ENCODE results near the gene SLC25A25. TPM values are rescaled to one million over a fixed set of nuclear protein-coding genes. Genes with fewer than 3 reads are reported as not detected.

The SLC25A25 gene
- total RNA-seq, 2 experiments from 2014 or later = 16.9 to 17.7 TPM

DNA sequence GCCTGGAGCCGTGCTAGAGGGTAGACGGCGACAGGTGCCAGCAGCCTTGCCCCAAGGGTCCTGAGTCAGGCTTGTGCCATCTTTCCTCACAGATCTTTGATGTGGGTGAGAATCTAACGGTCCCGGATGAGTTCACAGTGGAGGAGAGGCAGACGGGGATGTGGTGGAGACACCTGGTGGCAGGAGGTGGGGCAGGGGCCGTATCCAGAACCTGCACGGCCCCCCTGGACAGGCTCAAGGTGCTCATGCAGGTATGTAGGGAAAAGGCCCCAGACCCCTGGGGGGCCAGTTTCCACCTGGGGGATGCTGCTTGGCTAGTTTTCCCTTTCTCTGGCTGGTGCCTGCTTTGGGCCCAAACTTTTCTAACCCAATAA is 35.5 kb downstream of the SLC25A25 start:
- ChIA-PET POLR2A (interaction anchor here (1.0 to 1.7 kb wide), 4 partner anchors 10 to 167 kb away, joined by 3 to 9 read pairs (median 3); partner anchors contain the start of genes NAIF1 and SLC25A25), CTCF (interaction anchor here (3.6 kb wide), 1 partner anchor 14 kb away, joined by 17 read pairs; no protein-coding TSS in a partner anchor)
- Histone ChIP-seq H3K27ac (ENCODE audit: low read depth in 1 of 2, low read length in 2 of 2) (peak overlapping the region in 1 of 2 donors; percentile 23), H3K9me3 (ENCODE audit: control insufficient read depth in 1 of 2, insufficient read depth in 1 of 2, low read length in 2 of 2) (no peaks in the 10 kb centered on the region), H3K4me1 (ENCODE audit: insufficient read depth, low read length) (peaks cover 56% of the 10 kb centered on the region), H3K27me3 (ENCODE audit: control insufficient read depth in 1 of 2, insufficient read depth in 2 of 2, low read length in 2 of 2) (no peaks in the 10 kb centered on the region), H3K4me3 (ENCODE audit: low read length) (no peak overlapping the region), H3K36me3 (ENCODE audit: insufficient read depth, low read length) (peaks cover 87% of the 10 kb centered on the region)
- peaks cover 72% of the 10 kb centered on the region for H3K36me3 Mint-ChIP-seq (ENCODE audit: low read depth)
- no peaks in the 10 kb centered on the region for H3K9me3 Mint-ChIP-seq
- intact Hi-C loops (cut with DNase I, micrococcal nuclease) = loop anchor here in 1 of 2 experiments (5.0 to 10.0 kb wide), 2 partner anchors 49 to 151 kb away; no protein-coding TSS in a partner anchor
- no peaks in the 10 kb centered on the region for H3K27me3 Mint-ChIP-seq
- H3K27ac Mint-ChIP-seq = peak overlapping the region; percentile 74
- peaks cover 44% of the 10 kb centered on the region for H3K4me1 Mint-ChIP-seq (ENCODE audit: low read depth)
- DNase-seq = peak in 12 of 14 experiments; percentile 21 to 69 (median 44)
- no peak overlapping the region for H3K4me3 Mint-ChIP-seq
- peak; percentile 56 for TF ChIP-seq CTCF (IDR thresholded peaks at IDR 0.05)
- ATAC-seq (ENCODE audit: poor library complexity) = peak; percentile 78

- TF ChIP-seq CTCF (IDR thresholded peaks at IDR 0.05) = no peak
- intact Hi-C loops (cut with DNase I, micrococcal nuclease) = loop anchor here in 1 of 2 experiments (5.0 to 10.0 kb wide), 2 partner anchors 49 to 152 kb away; no protein-coding TSS in a partner anchor
- ATAC-seq (ENCODE audit: poor library complexity) (no peak), DNase-seq (no peak)
- H3K4me3 Mint-ChIP-seq = no peak overlapping the region
- no peaks in the 10 kb centered on the region for H3K9me3 Mint-ChIP-seq
- H3K36me3 Mint-ChIP-seq (ENCODE audit: low read depth) = peaks cover 71% of the 10 kb centered on the region
- Histone ChIP-seq H3K9me3 (ENCODE audit: control insufficient read depth in 1 of 2, insufficient read depth in 1 of 2, low read length in 2 of 2) (no peaks in the 10 kb centered on the region), H3K36me3 (ENCODE audit: insufficient read depth, low read length) (peaks cover 88% of the 10 kb centered on the region), H3K4me1 (ENCODE audit: insufficient read depth, low read length) (peaks cover 50% of the 10 kb centered on the region), H3K27ac (ENCODE audit: low read depth in 1 of 2, low read length in 2 of 2) (no peak overlapping the region), H3K27me3 (ENCODE audit: control insufficient read depth in 1 of 2, insufficient read depth in 2 of 2, low read length in 2 of 2) (no peaks in the 10 kb centered on the region), H3K4me3 (ENCODE audit: low read length) (no peak overlapping the region)
- ChIA-PET CTCF (interaction anchor here (0.9 to 3.6 kb wide), 2 partner anchors 14 to 149 kb away, joined by 3 to 17 read pairs; no protein-coding TSS in a partner anchor), POLR2A (interaction anchor here (0.6 to 1.7 kb wide), 3 partner anchors 11 to 716 kb away, joined by 3 to 9 read pairs (median 5); no protein-coding TSS in a partner anchor)
- H3K4me1 Mint-ChIP-seq (ENCODE audit: low read depth) = peaks cover 38% of the 10 kb centered on the region
- H3K27ac Mint-ChIP-seq = no peak overlapping the region
- no peaks in the 10 kb centered on the region for H3K27me3 Mint-ChIP-seq
Observed at GRCh38 chr9:128104171-128104618, 36.2 kb downstream of the SLC25A25 start.

DNA sequence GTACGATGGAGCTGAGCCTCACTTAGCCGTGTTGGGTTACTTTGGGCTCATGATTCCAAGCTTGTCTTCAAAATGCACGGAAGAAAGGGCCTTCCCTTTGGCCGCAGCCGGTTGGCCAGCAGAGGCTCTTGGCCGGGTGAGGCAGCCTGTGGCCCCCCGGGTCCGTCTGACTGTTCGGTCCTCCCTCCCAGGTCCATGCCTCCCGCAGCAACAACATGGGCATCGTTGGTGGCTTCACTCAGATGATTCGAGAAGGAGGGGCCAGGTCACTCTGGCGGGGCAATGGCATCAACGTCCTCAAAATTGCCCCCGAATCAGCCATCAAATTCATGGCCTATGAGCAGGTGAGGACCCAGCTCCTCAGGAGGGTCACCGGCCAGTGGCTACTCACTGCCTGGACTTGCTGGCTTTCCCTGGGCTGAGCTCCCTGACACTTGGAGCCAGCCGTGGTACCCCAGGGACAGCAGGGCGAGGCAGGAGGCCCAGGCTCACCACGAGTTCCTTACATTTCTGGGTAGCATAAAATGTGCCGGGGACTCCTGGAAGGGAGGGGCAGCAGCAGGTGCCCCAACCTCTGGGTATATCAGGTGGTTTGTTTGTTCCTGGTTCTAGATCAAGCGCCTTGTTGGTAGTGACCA is 37.6 kb downstream of the SLC25A25 start:
- Mint-ChIP-seq H3K27ac (no peak overlapping the region), H3K9me3 (no peaks in the 10 kb centered on the region), H3K4me3 (no peak overlapping the region), H3K4me1 (ENCODE audit: low read depth) (peaks cover 31% of the 10 kb centered on the region), H3K27me3 (no peaks in the 10 kb centered on the region), H3K36me3 (ENCODE audit: low read depth) (peaks cover 78% of the 10 kb centered on the region)
- DNase-seq = peak in 1 of 14 experiments; percentile 15
- Histone ChIP-seq H3K4me1 (ENCODE audit: insufficient read depth, low read length) (peaks cover 35% of the 10 kb centered on the region), H3K4me3 (ENCODE audit: low read length) (no peak overlapping the region), H3K27me3 (ENCODE audit: control insufficient read depth in 1 of 2, insufficient read depth in 2 of 2, low read length in 2 of 2) (no peaks in the 10 kb centered on the region), H3K27ac (ENCODE audit: low read depth in 1 of 2, low read length in 2 of 2) (no peak overlapping the region), H3K9me3 (ENCODE audit: control insufficient read depth in 1 of 2, insufficient read depth in 1 of 2, low read length in 2 of 2) (no peaks in the 10 kb centered on the region), H3K36me3 (ENCODE audit: insufficient read depth, low read length) (peaks cover 79% of the 10 kb centered on the region)
- ATAC-seq (ENCODE audit: poor library complexity) = no peak
- ChIA-PET CTCF (interaction anchor here (3.6 kb wide), 1 partner anchor 12 kb away, joined by 17 read pairs; no protein-coding TSS in a partner anchor), POLR2A (no interaction called here)
- no peak for TF ChIP-seq CTCF (IDR thresholded peaks at IDR 0.05)
- intact Hi-C loops (cut with DNase I, micrococcal nuclease) = loop anchor here in 1 of 2 experiments (10.0 kb wide), 1 partner anchor 51 kb away; no protein-coding TSS in a partner anchor
